HG03469 (cell line): Measurements from ENCODE around the gene GRK4.
A peak's percentile ranks its signal among the peaks of the same experiment; 100 is the strongest.
"Not testable (repeated sequence)": the region's sequence is repeated elsewhere in the genome, so short reads cannot be mapped to it uniquely, and the experiment has no call there.

ENCODE experiments used
- ATAC-seq: cut with Tn5 transposase; IDR thresholded peaks from one replicate; pipeline ENCODE4 v1.9.1; 2021; ENCODE audit warnings: mild to moderate bottlenecking, moderate library complexity, moderate number of reproducible peaks; ENCODE audit not compliant: unreplicated experiment

The GRK4 gene

GRCh38 chr4:2963175-2963965, at the start of gene GRK4, which contains the start of gene NOP14:
GRK4 (plus strand) TSS chr4:2963571; CDS start chr4:2964071, 500 bp downstream.
NOP14 (minus strand) TSS chr4:2963406; CDS start chr4:2963319, 87 bp downstream.
- peak; percentile 91 for ATAC-seq

- ATAC-seq: no peak
Measured at GRCh38 chr4:2914256-2915126, 48.9 kb upstream of the GRK4 start.

GRCh38 chr4:2915789-2916188, 47.6 kb upstream of the GRK4 start:
- no peak for ATAC-seq

GRCh38 chr4:2916696-2917095, 46.7 kb upstream of the GRK4 start:
- not testable (repeated sequence) for ATAC-seq

DNA sequence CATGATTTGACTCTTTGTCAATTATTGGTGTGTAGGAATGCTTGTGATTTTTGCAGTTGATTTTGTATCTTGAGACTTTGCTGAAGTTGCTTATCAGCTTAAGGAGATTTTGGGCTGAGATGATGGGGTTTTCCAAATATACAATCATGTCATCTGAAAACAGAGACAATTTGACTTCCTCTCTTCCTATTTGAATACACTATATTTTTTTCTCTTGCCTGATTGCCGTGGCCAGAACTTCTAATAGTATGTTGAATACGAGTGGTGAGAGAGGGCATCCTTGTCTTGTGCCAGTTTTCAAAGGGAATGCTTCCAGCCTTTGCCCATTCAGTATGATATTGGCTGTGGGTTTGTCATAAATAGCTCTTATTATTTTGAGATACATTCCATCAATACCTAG, 45.1 kb upstream of the GRK4 start:
- not testable (repeated sequence) for ATAC-seq

- ATAC-seq: not testable (repeated sequence)
Measured at GRCh38 chr4:2918714-2919113, 44.7 kb upstream of the GRK4 start.

- ATAC-seq: not testable (repeated sequence)
Measured at GRCh38 chr4:2922453-2923101, 40.8 kb upstream of the GRK4 start.

GRCh38 chr4:2923141-2923551, 40.2 kb upstream of the GRK4 start:
- ATAC-seq: no peak

- ATAC-seq: no peak
Measured at GRCh38 chr4:2923668-2924173, 39.6 kb upstream of the GRK4 start.

GRCh38 chr4:2924286-2924685, 39.1 kb upstream of the GRK4 start:
- no peak for ATAC-seq

GRCh38 chr4:2924765-2925301, 38.5 kb upstream of the GRK4 start:
- ATAC-seq: no peak

DNA sequence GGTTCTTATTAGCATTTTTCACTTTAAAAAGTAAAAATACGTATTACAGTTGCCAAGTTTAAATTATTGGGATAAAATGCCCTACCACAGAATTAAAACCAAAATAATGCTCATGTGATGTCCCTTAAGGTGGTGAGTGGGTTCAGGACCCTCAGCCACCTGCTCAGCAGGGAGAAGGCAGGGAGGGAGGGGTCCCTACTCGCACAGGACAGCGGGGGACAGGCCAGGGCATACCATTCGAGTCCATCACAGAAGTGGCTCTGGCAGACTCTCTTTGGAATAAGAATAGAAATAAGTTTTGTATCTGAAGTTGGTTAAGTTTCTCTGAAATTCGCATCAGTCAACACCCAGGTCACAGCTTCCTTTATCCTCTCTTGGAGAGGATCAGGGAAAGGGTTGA, 37.9 kb upstream of the GRK4 start:
- ATAC-seq: no peak

DNA sequence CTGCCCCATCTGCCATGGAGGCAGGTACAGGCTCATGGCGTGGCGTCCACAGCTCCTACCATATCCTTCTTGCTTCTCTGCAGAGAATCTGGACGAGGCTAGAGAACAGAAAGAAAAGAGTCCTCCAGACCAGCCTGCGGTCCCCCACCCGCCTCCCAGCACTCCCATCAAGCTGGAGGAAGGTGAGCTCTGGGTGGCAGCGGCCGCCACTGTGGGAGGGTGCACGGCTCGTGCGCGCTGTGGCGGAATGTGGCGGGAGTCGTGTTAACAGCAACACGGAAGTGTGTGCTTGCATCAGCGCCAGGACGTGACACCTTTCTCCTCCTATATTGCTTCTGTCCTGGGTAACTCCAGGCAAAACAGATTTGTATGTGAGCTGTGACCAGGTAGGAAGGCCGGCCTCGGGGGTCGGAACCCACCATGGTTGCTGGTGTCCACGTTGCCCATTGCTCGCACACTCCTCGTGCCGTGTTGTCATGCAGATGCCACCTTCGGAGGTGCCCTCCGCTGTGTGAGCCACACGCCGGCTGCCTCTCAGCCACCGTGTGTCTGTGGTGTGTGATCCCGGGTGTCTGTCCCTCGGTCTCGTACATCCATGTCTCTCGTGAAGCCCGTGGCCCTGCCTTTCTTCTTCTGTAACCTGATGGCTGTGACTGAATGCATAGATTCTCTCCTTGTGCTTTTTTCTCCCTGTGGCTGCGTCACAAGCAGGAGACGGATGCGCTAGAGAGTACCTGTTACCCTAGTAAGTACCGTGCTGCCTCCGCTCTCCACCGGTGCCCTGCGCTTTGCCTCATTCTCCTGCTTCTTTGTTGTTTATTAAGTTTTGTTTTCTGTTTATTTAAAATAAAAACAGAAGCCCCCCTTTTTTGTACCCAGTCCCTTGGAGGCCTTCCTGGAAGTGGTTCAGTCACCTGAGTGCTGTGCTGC, 37.2 kb upstream of the GRK4 start:
- ATAC-seq: no peak

- no peak for ATAC-seq
Measured at GRCh38 chr4:2927016-2927695, 36.2 kb upstream of the GRK4 start.

DNA sequence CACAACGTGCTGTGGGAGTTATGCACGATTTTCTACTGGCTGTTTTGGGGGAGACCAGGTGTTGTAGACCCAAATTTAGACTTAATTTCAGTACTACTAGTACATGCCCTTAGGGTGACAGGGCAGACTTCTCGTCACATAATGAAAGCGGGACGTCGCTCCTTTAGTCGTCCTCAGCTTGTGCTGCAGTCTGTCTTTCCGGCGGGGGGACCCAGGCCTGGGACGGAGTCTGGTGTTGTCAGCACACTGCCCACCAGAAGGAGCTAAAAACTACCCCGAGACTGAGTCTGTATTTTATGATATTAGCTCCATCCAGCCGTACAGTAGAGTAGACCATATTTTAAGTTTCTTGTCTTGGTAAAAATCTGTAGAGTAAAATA, 35.7 kb upstream of the GRK4 start:
- ATAC-seq: no peak

GRCh38 chr4:2928242-2929176, 34.9 kb upstream of the GRK4 start:
- no peak for ATAC-seq

DNA sequence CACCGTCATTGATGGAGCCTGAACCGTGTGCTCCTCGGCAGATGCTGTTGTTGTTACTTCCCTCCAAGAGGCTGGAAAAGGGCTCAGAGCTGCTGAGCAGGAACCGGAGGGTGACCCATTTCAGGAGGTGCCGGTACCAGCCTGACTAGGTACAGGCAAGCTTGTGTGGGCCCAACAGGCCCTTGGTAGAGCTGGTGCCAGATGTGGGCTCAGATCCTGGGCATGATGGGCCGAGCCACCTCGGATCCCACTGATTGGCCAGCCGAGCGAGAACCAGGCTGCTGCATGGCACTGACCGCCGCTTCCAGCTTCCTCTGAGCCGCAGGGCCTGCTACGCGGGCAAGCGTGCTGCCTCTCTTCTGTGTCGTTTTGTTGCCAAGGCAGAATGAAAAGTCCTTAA, 33.9 kb upstream of the GRK4 start:
- ATAC-seq: no peak

- ATAC-seq: no peak
Measured at GRCh38 chr4:2930135-2930757, 33.1 kb upstream of the GRK4 start.
